A549 treated with CpdA at 1 μM for 4 hours (cell line): Measurements from ENCODE around the gene C4BPA. TPM values are rescaled to one million over a fixed set of nuclear protein-coding genes. Genes with fewer than 3 reads are reported as not detected.

ENCODE experiments used
- total RNA-seq: library from RNA; stranded (reverse); fragments of 200-300 nt; extraction: Qiagen RNA extraction; gene quantifications from 5 replicates; pipeline ENCODE4 v1.2.3, GENCODE V29; 2022; ENCODE audit warnings: low read depth

Gene C4BPA
- total RNA-seq: 0.44 to 1.5 TPM (median 0.59 TPM) in 5 replicates

DNA sequence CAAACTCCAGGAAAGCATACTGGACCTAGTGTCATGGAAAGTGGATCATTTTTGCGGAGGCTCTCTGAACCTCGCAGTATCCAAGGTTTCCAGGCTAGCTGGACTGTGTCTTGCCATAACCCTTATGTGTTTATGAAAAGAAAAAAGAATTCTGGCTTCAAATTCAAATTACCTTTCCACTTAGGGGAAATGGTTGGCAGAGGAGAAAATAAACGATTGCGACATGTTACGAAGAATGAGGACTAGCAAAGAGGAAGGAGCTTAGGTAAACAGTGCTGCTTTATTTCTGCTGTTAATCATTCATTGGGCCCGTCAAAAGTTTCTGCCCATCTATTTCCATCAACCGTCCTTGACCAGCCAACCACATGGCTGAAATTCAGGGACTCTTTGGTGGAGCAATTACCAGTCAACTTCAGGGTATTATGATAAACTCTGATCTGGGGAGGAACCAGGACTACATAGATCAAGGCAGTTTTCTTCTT lies at the start of gene C4BPA:
Gene C4BPA, plus strand, starts transcription at position 342 of the 482 bp plus-strand sequence. CDS start 8,793 bp downstream, outside the sequence.

GRCh38 chr1:207088701-207089626 lies 15.1 kb upstream of the C4BPA start, which contains the start of gene C4BPB:
TSS of gene C4BPB (plus strand) at chr1:207088860. CDS start at chr1:207089532, 672 bp downstream.

Other genes starting within 250 kb of the C4BPA start
- gene IL20, start 238.6 kb upstream of the C4BPA start, total RNA-seq: not detected in 5 replicates
- gene IL24, start 206.8 kb upstream of the C4BPA start, total RNA-seq: 0.24 to 0.57 TPM (median 0.40 TPM) in 4 of 5 replicates, not detected in the other
- gene FCMR, start 182.3 kb upstream of the C4BPA start, total RNA-seq: 3.9 to 6.6 TPM (median 3.9 TPM) in 5 replicates
- gene PIGR, start 157.8 kb upstream of the C4BPA start, total RNA-seq: not detected in 5 replicates
- gene FCAMR, start 133.8 kb upstream of the C4BPA start, total RNA-seq: not detected in 5 replicates
- 2.6 to 3.5 TPM (median 2.9 TPM) in 5 replicates for gene C1orf116, start 71.5 kb upstream of the C4BPA start, total RNA-seq
- gene YOD1, start 53.0 kb upstream of the C4BPA start, total RNA-seq: 5.0 to 7.0 TPM (median 5.6 TPM) in 5 replicates
- gene PFKFB2, start 51.0 kb upstream of the C4BPA start, total RNA-seq: 4.4 to 7.1 TPM (median 5.2 TPM) in 5 replicates
- 0.92 to 1.4 TPM (median 1.2 TPM) in 5 replicates for gene C4BPB, start 15.4 kb upstream of the C4BPA start, total RNA-seq
- gene CD55, start 217.4 kb downstream of the C4BPA start, total RNA-seq: 98.0 to 135 TPM (median 116 TPM) in 5 replicates